ENCODE data around the gene MAPK8IP3. TPM values are rescaled to one million over a fixed set of nuclear protein-coding genes. Genes with fewer than 3 reads are reported as not detected.
"Not testable (repeated sequence)": the region's sequence is repeated elsewhere in the genome, so short reads cannot be mapped to it uniquely, and the experiment has no call there.

The MAPK8IP3 gene
- total RNA-seq, 1 donor from 2014 or later: 55.6 TPM

DNA sequence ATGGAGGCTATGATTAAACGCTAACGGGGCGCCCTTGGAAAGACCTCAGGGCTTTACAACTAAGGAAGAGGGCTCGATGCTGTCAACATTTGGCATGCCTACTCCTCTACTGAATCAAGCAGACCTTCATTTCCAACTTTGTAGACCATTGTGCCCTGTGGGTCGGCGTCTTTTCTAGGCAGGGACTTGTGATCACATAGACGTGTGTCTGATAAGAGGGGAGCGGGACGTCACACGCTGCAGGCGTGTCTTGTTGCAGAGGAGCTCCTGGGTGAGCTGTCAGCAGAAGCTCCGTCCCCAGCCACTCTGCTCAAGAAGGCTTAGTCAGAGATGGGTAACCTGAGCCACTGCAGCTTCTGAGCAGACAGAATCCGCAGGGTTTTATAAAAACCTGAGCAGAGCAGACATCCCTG lies 2.8 kb downstream of the MAPK8IP3 start:
- DNase-seq (ENCODE audit: low spot score): no peak

DNA sequence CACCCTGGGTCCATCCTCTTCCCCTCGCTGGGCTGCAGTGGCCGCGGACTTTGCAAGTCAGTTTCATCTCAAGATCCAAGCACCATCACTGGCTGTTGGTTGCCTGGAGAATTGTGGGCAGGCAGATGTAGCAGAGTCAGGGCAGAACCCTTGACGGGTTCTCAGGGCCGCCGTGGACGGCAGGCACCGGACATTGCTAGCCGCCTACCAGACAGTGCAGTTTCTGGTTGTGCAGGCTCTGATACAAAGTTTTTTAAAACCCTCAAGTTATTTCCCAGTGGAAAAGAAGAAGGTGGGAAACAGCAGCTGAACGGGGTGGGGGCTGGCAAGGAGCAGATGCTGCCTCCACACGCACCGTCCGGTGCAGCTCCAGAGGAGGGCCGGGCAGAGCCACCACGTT lies 3.4 kb downstream of the MAPK8IP3 start:
- DNase-seq (ENCODE audit: low spot score): no peak

DNA sequence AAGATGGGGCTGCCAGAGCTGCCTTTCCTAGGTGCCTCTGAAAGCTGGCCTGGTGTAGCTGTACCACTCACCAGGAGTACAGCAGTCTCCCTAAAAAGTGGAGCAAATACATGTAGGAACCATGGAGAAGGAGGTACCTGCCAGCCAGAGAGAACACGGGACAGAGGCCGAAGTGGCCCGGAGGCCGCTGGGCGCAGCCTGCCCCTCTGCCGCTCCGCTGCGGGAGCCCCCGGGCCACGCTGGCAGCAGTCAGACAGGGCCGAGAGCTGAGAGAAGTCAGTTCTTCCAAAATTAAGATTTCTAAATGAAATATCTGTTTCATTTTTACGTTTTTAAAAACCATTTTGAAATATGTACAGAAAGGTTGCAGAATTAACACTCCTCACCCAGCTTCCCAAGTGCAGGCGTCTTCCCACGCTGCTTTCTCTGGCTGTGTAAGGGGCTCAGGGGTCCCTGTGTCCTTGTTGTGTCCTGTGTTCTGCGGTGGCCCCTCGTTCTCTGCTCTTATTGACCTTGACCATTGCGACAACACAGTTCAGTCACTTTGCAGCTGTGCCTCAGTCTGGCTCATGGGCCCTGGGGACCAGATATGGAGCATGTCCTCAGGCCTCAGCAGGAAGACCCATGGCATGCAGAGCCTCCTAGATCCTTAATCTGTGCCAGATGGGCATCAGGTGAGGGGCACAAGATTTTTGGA lies 5.0 kb downstream of the MAPK8IP3 start:
- DNase-seq (ENCODE audit: low spot score): no peak

GRCh38 chr16:1712791-1713261 lies 6.8 kb downstream of the MAPK8IP3 start:
- DNase-seq (ENCODE audit: low spot score): no peak

- no peak for DNase-seq (ENCODE audit: low spot score)
Measured at GRCh38 chr16:1713331-1713730, 7.3 kb downstream of the MAPK8IP3 start.

- DNase-seq (ENCODE audit: low spot score): no peak
Measured at GRCh38 chr16:1713933-1714332, 7.9 kb downstream of the MAPK8IP3 start.

DNA sequence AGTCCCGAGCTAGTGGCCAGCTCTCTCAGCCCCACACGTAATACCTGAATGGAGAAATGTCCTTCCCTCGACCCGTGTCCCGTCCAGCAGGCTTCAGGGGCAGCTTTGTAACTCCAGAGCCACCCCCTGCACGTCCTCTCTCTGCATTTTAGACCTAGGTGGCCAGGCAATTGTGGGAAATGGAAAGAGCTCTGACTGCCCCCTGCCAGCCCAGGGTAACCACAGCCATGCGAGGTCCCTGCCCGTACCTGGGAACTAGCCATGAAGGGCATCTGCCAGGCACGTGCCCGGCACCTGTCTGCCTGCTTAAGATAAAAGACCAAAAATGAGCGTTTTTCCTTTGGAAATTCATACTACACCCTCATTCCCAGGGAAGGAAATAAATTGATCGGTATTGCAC lies 9.2 kb downstream of the MAPK8IP3 start:
- no peak for DNase-seq (ENCODE audit: low spot score)

DNA sequence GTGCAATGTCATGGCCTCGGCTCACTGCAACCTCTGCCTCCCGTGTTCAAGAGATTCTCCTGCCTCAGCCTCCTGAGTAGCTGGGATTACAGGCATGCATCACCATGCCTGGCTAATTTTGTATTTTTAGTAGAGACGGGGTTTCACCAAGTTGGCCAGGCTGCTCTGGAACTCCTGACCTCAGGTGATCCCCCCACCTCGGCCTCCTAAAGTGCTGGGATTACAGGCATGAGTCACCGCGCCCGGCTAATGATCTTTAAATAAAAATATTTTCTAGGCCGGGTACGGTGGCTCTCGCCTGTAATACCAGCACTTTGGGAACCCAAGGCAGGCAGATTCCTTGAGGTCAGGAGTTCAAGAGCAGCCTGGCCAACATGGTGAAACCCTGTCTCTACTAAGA lies 12.2 kb downstream of the MAPK8IP3 start:
- DNase-seq (ENCODE audit: low spot score): not testable (repeated sequence)

DNA sequence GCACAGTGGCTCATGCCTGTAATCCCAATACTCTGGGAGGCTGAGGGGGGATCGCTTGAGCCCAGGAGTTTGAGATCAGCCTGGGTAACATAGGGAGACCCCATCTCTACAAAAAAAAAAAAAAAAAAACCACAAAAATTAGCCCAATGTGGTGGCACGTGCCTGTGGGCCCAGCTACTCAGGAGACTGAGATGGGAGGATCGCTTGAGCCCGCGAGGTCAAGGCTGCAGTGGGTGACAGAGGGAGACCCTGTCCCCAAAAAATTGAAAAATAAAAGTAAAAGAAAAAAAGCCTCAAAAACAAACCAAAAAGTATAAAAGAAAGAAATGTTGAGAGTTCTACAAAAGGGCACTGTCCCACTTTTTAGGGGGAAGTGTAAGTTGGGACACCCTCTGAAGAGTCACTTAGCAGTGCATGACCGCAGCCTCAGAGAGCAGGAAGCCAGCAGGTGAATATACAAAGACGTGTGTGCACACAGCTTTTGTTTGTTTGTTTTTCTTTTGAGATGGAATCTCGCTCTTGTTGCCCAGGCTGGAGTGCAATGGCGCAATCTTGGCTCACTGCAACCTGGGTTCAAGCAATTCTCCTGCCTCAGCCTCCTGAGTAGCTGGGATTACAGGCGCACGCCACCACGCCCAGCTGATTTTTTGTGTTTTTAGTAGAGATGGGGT lies 13.7 kb downstream of the MAPK8IP3 start:
- not testable (repeated sequence) for DNase-seq (ENCODE audit: low spot score)

- DNase-seq (ENCODE audit: low spot score): no peak
Measured at GRCh38 chr16:1721372-1721771, 15.4 kb downstream of the MAPK8IP3 start.

DNA sequence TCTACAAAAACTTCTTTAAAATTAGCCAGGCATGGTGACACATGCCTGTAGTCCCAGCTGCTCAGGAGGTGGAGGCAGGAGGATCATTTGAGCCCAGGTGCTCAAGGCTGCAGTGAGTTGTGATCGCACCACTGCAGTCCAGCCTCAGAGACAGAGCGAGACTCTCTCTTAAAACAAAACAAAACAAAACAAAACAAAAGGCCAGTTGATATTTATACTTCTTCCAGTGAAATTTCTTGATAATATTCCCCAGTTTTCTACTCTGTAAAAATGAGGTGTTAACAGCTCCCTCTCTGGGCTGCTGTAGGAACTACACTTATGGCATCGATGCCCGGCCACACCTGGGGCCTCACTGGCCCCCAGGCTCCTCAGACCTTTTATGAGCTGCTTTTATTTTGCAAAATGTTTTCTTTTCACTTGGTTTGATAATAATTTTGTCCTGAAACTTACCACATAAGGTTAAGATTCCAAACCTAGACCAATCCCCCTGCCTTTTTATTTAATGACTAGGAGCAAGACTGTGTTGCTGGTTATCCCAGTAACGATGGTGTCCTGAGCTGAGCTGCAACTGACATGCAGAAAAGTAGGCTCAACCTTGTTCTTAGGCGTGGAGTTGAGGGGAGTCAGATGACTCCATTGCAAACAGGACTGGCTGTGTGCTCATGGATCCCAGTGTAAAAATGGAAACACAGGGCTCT lies 17.6 kb downstream of the MAPK8IP3 start:
- DNase-seq (ENCODE audit: low spot score): no peak

DNA sequence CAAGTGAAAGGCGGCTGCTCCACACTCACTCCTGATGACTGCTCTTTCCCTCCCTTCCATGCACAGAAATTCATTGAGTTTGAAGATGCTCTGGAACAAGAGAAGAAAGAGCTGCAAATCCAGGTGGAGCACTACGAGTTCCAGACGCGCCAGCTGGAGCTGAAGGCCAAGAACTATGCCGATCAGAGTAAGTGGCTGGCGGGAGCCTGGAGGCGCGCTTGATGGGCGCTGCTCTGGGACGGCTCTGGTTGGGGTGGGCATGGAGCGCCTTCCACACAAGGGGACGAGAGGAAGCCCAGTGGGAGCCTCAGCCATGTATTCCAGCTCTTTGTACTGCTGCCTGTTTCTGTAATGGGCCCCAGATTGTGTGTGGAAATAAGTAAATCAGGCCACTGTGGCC lies 18.5 kb downstream of the MAPK8IP3 start:
- DNase-seq (ENCODE audit: low spot score): no peak

GRCh38 chr16:1726661-1727502 lies 20.9 kb downstream of the MAPK8IP3 start:
- DNase-seq (ENCODE audit: low spot score): no peak

GRCh38 chr16:1727651-1728624 lies 21.9 kb downstream of the MAPK8IP3 start:
- DNase-seq (ENCODE audit: low spot score): no peak

DNA sequence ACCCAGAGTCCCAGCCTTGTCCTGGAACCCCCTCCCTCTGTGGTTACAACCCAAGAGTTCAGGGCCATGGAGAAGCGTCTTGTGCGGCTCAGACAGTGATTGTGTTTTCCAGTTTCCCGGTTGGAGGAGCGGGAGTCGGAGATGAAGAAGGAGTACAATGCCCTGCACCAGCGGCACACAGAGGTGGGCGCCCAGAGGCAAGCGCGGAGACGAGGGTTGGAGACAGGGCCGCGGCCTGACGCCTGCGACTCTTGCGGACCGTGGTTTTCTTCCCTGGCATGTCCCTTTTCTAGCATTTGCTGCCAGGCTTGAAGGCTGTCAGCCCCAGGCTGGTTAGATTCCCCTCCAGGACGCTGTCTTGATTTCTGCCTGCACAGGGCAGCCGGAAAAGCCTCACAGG lies 23.0 kb downstream of the MAPK8IP3 start:
- no peak for DNase-seq (ENCODE audit: low spot score)

GRCh38 chr16:1729445-1729844 lies 23.4 kb downstream of the MAPK8IP3 start:
- DNase-seq (ENCODE audit: low spot score): no peak

- no peak for DNase-seq (ENCODE audit: low spot score)
Measured at GRCh38 chr16:1731073-1731472, 25.1 kb downstream of the MAPK8IP3 start.

DNA sequence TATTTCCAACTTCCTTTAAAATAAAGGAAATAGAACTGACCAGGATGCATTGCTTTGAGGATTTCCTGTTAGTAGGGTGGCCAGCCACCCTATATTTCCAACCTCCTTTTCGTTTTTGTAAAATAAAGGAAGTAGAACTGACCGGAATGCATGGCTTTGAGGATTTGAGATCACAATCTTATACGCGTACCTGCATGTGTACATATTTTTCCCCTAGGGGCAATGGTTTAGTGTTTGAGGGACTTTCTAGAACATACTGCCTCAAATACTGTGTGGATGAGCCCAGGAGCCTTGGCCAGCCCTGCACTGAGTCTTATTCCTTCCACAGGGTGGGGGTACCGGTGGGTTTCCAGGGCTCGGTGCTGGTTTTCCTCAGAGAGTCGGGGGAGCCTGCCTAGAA lies 25.6 kb downstream of the MAPK8IP3 start:
- no peak for DNase-seq (ENCODE audit: low spot score)

DNA sequence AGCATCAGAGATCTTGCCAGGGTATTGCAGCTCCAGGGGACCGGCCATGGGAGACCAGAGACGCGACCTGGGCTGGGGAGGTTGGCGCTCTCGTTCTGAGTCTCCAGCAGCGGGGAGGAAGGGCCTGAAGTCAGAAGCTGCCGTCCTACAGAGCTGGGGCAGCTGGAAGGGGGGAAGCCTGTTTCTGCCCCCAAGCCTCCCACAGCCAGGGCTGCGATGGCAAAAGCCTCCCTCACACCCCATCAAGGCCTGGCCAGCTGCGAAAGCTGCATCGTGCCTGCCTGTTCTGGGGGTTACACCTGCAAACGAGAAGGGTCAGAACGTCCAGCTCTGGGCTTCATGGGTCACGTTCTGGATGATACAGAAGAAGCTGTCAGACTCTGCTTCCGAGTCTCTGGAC lies 26.1 kb downstream of the MAPK8IP3 start:
- DNase-seq (ENCODE audit: low spot score): no peak

DNA sequence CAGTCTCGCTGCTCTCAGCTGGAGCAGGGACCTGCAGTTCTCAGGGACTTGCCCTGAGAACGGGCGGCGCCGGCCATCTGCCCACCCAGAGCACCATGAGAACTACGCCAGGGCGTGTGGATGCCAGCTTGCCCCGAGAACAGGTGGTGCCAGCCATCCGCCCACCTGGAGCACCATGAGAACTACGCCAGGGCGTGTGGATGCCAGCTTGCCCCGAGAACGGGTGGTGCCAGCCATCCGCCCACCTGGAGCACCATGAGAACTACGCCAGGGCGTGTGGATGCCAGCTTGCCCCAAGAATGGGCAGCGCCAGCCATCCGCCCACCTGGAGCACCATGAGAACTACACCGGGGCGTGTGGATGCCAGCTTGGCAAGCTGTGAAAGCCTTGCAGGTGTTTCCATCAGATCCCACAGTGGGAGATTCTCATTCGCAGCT lies 26.6 kb downstream of the MAPK8IP3 start:
- DNase-seq (ENCODE audit: low spot score): not testable (repeated sequence)

Data from mesenteric fat pad (tissue), 1 donor.